GM12874 (cell line): Measurements from ENCODE around the gene TFF2.

Source experiments
- TF ChIP-seq, protein P1 (sequence below): IDR thresholded peaks from 2 replicates; pipeline ENCODE4 v1.5.1; 2011; ENCODE audit warnings: low read depth, mild to moderate bottlenecking, control low read depth, low read length, moderate library complexity; ENCODE audit not compliant: insufficient read depth

Gene TFF2

DNA sequence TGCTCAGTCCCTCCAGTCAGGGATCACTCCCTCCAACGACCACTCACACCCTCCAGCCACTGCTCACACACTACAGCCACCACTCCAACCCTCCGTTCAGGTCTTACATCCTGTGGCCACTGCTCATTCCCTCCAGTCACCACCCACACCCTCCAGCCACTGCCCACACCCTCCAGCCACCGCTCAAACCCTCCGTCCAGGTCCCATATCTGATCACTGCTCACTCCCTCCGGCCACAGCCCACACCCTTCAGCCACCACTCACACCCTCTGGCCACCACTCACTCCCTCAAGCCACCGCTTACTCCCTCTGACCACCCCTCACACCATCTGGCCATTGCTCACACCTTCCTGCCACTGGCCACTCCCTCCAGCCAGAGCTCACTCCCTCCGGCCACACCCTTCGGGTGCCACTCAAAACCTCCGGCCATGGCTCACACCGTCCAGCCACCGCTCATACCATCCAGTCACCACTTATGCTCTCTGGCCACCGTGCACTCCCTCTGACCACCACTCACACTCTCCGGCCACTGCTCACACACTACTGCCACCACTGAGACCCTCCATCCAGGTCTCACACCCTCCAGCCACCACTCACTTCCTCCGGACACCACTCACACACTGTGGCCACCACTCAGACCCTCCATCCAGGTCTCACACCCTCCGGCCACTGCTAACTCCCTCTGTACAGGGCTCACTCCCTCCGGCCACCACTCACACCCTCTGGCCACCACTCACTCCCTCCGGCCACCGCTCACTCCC, 20.3 kb upstream of the TFF2 start:
- TF ChIP-seq, protein P1, sequence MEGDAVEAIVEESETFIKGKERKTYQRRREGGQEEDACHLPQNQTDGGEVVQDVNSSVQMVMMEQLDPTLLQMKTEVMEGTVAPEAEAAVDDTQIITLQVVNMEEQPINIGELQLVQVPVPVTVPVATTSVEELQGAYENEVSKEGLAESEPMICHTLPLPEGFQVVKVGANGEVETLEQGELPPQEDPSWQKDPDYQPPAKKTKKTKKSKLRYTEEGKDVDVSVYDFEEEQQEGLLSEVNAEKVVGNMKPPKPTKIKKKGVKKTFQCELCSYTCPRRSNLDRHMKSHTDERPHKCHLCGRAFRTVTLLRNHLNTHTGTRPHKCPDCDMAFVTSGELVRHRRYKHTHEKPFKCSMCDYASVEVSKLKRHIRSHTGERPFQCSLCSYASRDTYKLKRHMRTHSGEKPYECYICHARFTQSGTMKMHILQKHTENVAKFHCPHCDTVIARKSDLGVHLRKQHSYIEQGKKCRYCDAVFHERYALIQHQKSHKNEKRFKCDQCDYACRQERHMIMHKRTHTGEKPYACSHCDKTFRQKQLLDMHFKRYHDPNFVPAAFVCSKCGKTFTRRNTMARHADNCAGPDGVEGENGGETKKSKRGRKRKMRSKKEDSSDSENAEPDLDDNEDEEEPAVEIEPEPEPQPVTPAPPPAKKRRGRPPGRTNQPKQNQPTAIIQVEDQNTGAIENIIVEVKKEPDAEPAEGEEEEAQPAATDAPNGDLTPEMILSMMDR: no peak

DNA sequence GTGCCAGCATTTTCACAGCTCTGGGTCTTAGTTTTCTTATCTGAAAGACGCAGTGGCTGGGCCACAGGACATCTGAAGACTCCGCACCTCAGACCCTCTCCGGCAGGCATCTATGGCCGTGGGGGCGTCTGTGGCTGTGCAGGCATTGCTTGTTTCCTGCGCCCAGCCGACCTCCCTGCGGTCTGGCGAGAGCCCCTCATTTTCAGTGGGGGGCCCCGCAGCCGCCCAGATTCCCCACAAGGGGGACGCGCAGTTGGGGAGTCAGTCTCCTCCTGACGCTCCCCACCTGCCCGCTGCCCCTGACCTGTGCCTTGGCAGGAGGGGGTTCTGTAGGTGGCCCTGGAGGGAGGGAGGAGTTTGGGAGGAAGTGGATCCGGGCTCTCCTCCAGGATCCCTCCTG, 19.0 kb upstream of the TFF2 start:
- TF ChIP-seq, protein P1: peak; percentile 8; the same call in 1 of the 2 replicates

DNA sequence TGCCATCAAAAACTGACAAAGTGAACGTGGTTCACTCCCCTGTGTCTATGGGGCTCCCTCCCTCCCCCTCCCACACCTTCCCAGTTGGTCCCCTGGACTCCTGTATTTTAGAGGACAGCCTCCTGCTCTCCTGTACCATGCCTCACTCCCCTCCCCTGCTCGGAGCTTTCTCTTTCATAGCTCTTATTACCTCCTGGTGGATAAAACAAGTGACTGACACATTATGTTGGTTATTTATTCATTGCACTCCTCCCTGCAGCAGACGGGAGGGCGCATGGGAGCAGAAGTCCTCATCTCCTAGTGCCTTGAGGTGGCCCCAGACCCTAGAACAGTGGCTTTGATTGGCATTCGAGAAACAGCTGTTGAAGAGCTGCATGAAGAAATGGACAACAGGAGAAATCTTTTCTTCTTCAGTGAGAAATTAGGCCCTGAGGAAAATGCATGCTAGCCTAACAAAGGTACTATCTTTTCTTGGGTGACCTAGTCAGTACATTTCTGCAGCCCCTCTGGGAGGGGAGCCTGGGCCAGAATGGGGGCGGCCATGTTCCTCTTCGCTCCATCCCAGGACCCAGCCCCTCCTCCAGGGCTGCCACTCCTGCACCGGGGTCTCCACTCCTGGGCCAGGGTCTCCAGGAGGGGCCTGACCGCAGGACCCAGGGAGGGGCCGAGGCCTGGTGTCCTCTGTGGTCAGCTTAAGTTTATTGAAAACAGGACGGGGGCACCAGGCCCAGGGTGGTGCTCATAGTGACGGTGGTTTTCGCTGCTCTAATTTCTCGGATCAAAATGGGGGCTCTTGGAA, 16.8 kb upstream of the TFF2 start:
- TF ChIP-seq, protein P1: no peak

DNA sequence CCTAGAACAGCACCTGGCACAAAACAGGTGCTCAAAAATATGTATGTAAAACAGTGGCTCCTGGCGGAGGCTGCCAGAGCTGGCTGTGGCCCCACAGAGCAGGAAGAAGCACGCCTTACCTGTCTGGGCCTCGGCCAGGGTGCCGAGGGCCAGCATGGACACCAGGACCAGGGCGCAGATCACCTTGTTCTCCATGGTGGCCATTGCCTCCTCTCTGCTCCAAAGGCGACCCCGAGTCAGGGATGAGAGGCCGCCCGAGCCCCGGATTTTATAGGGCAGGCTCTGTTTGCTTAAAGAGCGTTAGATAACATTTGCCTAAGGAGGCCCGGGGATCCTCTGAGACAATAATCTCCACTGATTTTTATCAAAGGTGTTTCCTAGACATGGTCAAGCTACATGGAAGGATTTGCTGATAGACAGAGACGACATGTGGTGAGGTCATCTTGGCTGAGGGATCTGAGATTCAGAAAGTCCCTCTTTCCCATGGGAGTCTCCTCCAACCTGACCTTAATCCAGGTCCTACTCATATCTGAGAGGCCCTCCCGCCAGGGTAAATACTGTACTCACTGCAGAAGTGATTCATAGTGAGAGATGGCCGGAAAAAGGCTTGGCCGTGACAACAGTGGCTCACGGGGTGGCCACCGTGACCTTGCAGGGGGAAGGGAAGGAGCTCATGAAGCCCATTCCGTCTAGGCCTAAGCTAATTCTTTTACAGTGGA, 15.7 kb upstream of the TFF2 start, which contains the start of gene TFF1:
TFF1 (minus strand) TSS at position 244 of the 719 bp plus-strand sequence; CDS start at position 204, 40 bp downstream.
- TF ChIP-seq, protein P1: no peak

DNA sequence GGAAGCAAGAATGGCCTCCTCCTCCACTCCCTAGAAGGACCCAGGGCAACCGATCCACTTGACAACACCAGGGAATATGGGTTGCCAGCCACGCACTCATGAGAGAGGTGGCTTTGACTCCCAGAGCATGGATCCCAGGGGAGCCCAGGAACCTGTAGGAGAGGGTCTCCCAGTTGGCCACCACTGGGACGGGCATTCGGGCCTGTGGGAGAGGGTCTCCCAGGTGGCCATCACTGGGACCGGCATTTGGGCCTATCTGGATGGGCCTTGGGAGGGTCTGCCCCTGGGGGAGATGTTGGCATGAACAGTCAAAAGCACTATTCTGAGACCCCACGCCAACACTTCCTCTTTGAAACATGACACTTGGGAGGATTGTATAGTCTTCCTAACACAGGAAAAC, 15.0 kb upstream of the TFF2 start:
- TF ChIP-seq, protein P1: no peak

DNA sequence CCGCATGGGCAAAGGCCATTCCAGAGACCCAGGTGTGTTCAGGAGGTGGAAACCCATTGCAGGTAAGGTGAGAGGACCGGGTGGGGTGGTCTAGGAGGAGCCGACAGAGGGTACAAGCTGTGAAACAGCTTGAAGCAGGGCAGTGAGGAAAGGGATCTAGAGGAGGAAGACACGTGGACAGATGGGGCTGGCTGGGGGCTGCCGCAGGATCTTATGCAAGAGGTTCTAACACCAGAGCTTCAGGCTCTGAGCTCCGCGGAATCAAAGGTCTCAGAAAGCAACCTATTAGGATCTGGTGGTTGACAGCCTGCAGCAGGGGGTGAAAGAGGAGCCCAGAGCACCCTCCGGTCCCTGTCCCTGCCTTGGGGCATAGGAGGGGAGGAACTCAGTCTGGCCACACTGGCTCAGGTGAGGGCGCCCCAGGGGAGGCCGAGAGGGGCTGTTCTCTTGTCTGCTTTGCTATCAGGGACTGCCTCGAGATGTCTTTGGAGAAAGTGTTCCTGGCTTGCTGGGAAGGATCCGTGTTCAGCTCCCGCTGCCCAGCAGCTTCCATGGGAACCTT, 13.6 kb upstream of the TFF2 start:
- TF ChIP-seq, protein P1: no peak
